AG10803 (cell line): ENCODE results near the gene PLCB4.

Source experiments
- DNase-seq: peaks from one replicate; pipeline ENCODE4 v3.0.0; 2010; ENCODE audit warnings: low read depth
- H3K4me3 ChIP-seq: 2 replicates; pipeline ENCODE4 v1.5.1; 2011; ENCODE audit warnings: mild to moderate bottlenecking, low read length, control low read depth
- CTCF ChIP-seq: conservative IDR thresholded peaks from 2 replicates; pipeline ENCODE4 v1.5.1; 2011; ENCODE audit warnings: mild to moderate bottlenecking, low read length, control low read depth, inconsistent platforms

PLCB4 gene

GRCh38 chr20:9025643-9026042 lies 43.2 kb upstream of the PLCB4 start:
- H3K4me3 ChIP-seq = no peak overlapping the region
- DNase-seq = peak; percentile 83
- no peak for TF ChIP-seq CTCF

- H3K4me3 ChIP-seq = no peak overlapping the region
- no peak for DNase-seq
- TF ChIP-seq CTCF = no peak
Observed at GRCh38 chr20:9027626-9028025, 41.3 kb upstream of the PLCB4 start.

GRCh38 chr20:9028419-9028818 lies 40.5 kb upstream of the PLCB4 start:
- H3K4me3 ChIP-seq = no peak overlapping the region
- no peak for TF ChIP-seq CTCF
- DNase-seq = no peak

GRCh38 chr20:9031991-9032390 lies 36.9 kb upstream of the PLCB4 start:
- no peak for TF ChIP-seq CTCF
- DNase-seq = peak; percentile 81
- no peak overlapping the region for H3K4me3 ChIP-seq

- DNase-seq = peak; percentile 71
- no peak overlapping the region for H3K4me3 ChIP-seq
- no peak for TF ChIP-seq CTCF
Observed at GRCh38 chr20:9032758-9033157, 36.1 kb upstream of the PLCB4 start.

- peak; percentile 94 for DNase-seq
- no peak for TF ChIP-seq CTCF
- no peak overlapping the region for H3K4me3 ChIP-seq
Observed at GRCh38 chr20:9035126-9035525, 33.8 kb upstream of the PLCB4 start.

GRCh38 chr20:9036593-9036992 lies 32.3 kb upstream of the PLCB4 start:
- DNase-seq = no peak
- H3K4me3 ChIP-seq = no peak overlapping the region
- TF ChIP-seq CTCF = no peak
